CD4-positive, alpha-beta T cell treated with Interleukin-6 for 4 hours (primary cell): ENCODE data around the gene RIPOR3.
A peak's percentile ranks its signal among the peaks of the same experiment; 100 is the strongest.

Experiments used
- DNase-seq: peaks from one replicate; pipeline ENCODE4 v3.0.0-alpha.2; 2020; ENCODE audit warnings: mixed read lengths

The RIPOR3 gene

DNA sequence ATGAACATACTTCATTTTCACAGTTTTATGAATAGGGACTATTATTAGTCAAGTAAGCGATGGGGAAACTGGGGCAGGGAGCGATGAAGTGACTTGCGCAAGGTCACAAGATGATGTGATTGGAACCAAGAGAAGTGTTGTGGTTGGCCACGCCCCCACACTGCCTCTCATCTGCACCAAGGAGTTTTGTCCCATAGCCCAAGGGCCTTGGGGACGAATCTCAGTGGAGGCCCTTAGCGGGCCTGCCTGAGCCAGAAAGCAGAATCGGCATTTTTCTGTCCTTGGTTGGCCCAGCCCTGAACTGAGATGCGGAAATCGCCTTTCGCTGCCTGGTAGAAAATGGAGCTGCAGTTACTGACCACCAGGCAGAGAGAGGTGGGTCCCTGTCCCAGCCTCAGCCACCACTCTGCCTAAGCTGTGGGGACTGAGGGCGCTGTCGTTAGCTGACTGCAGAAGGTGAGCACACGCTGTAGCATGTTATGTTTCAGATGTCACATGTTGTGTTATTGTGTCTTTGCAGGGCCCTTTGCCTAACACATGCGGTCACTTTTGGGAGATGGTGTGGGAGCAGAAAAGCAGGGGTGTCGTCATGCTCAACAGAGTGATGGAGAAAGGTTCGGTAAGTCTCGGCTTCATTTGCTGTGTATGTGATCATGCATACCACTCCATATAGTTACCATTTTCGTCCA, 123.3 kb downstream of the RIPOR3 start:
- no peak for DNase-seq

DNA sequence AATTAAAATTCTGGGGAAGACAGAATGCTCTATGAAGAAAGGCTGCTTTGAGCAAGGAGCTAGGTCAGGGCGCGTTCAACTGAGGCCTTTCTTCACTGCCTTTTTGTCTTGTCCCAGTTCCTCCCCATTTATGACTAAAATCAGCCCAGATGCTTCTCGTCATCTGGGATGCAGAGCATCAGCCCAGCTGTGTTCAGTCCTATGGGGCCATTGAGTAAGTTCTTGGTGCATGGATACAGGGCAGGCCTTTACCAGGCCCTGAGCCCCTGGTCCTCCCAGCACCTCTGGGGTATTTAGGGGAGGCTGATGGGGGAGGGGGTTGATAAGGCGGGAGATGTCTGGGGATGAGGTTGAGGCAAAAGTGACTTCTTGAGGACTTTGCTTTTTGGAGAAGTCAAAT, 125.5 kb downstream of the RIPOR3 start:
- DNase-seq, result no peak

DNA sequence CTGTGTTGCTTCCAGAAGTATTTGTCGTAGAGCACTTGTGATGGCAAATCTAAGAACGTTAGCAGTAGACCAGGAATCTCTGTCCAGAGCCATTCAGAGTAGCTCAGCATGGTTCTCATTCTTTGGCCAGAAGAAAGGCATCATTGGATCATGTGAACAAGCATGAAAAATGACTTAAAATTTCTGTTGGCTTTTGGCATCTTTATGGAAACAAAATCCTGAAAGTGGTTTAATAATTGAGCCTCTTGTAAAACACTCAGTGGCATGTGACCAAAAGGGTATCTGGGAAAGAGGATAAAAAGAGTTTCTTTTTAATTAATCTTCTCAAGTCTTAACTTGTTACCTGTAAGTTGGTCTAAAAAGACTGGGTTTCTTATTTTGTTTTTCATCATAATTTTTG, 126.0 kb downstream of the RIPOR3 start:
- DNase-seq, result no peak

DNA sequence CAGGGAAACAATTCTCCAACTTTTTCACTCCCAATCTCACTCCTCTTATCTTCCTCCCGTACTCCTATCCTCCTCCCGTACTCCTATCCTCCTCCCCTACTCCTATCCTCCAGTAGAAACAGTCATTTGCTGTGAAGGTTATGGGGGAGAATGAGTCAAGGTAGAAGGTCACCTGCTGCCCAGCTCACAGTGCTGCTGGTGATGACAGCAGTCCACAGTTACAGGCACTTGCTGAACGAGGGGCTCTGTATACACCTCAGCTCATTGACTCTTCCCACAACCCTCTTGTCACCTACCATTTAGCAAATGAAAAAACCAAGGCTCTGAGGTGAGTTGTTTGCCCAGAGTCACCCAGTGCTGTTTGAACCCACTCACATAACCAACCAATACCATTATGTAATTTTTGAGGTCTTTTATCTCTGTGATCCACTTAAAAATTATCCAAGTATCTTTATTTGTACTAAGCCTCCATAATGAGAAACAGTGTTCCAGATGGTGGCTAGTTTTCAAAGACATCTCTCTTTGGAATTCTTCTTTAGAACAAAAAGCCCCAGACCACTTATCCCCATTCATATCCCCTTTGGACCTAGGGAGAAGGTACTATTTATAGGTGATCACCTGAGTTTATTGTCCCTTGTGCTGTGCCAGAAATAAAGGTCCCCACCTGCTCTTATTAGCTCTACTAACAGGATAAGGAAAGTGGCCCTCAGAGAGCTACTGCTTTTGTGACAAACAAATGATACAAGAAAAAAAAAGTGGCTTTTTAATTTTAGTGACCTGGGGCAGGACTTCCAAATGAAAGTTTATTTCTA, 128.0 kb downstream of the RIPOR3 start:
- no peak for DNase-seq

DNA sequence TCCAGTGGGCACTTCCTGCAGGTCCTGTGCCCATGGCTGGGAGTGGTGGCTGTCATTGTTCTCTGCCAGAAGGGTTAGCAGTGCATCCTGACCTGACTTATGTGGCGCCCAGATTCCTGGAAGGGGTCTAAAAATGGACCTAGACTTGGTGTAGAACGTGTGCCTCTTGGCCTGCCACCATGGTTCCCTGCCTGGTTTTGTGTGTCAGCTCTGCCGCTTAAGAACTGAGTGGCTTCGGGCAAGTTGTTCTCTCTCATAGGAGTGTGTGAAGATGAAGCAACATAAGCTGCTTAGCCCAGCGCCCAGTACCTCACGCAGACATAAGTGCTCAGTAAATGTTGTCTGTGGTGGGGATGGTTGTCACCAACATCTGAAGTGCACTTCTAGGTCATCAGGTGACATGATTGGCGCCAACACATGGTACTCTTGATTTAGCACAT, 129.1 kb downstream of the RIPOR3 start:
- no peak for DNase-seq

DNA sequence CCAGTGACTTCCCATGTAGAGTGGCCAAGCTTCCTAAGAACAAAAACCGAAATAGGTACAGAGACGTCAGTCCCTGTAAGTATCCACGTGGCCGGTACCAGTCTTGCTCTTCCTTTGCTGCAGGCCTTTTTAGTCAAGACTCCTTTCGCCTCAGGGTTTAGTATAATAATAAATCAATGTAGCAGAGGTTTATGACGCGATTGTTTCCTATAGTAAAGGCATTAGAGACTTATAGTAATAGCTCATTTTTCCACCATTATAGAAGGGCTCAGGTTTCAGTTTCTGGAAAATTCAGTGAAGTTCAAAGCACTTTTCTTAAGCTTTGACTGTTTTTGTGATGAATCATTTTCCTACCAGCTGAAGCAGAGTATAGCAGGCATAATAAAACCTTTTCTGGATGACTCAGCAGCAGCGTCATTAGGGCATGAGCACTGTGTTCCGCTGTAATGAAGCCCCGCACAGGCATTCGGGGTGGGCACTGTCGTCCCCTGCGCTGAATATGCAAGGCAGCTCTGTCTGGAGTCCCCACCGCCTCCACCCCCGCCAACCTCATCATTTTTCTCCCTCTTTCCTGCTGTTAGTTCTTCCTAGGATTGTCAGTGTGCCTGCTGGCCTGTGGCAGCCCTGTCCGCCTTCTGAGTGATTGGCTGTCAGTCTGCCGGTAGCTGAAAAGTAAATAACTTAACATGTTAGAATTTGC, 129.8 kb downstream of the RIPOR3 start:
- DNase-seq, result peak; percentile 52

DNA sequence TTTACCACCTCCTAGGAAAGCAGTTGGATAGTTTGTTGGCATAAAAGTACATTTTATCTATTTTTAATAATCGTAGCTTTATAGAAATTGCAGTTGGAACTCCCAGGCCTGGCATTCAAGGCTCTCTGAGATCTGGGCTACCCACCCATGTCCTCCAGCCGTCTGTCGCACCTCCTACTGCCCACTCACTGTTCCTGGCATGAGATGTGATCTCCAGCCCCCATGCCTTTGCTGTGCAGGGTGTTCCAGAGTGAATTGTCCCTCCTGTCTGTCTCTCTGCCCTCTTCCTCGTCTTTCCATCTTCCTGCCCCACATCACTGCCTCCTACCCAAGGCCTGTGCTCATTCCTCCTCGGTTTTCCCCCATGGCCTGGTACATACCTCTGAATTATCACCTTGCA, 130.5 kb downstream of the RIPOR3 start:
- DNase-seq, result no peak

DNA sequence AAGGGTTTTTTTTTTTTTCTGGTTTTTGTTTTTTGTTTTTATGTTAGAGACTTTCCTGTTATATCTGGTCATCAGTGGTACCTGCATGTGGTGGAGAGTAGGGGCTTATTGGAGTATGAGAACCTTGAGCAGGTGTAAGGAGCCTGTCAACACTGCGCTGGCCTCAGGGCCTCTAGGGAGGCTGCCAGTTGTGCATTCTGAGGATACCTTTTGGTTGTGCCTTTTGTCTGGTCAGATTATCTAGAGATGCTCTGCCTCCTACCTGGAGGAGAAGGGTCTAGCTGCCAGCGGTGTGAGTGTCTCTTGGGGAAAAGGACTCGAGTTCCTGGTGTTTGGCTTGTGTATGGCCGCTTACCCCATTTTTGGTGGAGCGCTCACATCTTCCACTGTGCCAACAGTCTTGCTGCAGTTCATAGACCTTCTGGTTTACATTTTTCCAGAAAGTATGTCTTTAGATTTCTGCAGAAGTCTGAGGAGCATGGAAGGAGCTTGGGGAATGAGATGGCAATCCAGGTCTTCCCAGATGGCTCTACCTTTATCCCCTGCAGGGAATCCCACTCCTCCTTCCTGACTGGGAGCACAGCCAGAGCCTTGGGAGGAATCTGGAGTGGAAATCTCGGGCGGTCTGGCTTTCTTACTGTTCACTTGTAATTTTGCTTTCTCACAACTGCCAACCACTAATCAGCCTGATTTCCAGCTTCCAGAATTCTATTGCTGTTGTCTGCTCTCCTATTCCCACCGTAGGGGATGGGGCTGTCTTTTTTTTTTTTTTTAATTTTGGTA, 131.3 kb downstream of the RIPOR3 start:
- DNase-seq, result no peak

DNA sequence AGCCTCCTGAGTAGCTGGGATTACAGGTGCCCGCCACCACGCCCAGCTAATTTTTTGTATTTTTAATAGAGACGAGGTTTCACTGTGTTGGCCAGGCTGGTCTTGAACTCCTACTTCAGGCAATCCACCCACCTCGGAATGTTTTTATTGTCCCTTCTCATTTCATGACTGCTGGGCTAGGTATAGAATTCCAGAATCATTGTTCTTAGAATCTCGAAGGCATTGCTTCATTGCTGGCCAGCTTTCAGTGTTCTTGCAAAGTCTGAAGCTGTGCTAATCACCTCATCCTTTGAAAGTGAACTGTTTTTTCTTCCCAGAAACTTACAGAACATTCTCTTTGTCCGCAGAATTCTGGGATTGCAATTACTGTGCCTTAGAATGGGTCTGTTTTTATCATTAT, 132.2 kb downstream of the RIPOR3 start:
- no peak for DNase-seq

DNA sequence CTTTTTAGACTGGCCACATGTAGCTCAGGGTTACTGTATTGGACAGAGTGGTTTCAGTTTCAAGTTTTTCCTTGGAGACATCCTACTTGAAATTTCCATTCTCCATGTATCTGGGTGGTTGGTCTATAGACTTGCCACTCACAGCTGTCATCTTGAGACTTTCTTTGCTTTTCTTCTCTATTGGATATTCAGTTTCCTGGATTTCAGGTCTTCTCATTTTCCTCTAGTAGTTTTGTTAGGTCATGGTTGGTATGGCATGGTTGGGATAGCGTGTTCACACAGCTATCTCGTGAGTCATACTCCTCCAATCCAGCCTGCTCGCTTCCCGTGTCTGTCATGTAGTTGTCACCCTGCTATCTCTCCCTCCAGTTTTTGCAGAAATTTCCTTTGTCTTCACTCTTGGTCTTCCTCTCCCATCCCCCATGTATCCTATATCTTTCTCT, 132.8 kb downstream of the RIPOR3 start:
- DNase-seq, result no peak

DNA sequence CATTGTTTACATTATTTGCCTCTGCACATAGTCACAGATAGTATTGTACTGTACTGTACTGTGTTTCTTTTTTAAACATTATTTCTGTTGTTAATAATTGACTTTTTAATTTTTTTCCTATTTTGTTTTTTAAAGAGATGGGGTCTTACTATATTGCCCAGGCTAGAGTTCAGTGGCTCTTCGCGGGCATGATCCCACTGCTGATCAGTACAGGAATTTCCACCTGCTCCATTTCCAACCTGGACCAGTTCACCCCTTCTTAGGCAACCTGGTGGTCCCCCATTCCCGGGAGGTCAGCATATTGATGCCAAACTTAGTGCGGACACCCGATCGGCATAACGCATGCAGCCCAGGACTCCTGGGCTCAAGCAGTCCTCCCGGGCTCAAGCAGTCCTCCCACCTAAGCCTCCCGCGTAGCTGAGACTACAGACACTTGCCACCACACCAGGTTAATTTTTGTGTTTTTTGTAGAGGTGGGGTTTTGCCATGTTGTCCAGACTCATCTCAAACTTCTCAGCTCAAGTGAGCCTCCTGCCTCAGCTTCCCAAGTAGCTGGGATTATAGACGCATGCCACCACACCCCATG, 133.7 kb downstream of the RIPOR3 start:
- no peak for DNase-seq

DNA sequence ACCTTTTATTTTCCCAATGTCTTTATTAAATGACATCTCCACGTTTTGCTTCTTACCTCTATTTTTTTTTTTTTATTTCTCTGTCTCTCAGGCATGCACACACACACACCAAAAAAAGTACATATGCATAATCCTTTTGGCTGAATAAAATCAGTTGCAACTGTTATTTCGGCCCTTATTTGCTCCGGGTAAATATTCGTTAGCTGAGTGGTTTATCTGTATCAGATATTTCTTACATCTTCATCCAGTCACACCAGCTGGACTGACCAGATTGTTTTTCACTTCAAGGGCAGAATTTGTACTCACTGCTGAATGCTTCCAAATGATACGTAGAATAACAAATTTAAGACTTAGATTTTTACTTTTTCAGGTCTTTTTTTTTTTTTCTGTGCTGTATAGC, 135.7 kb downstream of the RIPOR3 start:
- DNase-seq, result no peak

DNA sequence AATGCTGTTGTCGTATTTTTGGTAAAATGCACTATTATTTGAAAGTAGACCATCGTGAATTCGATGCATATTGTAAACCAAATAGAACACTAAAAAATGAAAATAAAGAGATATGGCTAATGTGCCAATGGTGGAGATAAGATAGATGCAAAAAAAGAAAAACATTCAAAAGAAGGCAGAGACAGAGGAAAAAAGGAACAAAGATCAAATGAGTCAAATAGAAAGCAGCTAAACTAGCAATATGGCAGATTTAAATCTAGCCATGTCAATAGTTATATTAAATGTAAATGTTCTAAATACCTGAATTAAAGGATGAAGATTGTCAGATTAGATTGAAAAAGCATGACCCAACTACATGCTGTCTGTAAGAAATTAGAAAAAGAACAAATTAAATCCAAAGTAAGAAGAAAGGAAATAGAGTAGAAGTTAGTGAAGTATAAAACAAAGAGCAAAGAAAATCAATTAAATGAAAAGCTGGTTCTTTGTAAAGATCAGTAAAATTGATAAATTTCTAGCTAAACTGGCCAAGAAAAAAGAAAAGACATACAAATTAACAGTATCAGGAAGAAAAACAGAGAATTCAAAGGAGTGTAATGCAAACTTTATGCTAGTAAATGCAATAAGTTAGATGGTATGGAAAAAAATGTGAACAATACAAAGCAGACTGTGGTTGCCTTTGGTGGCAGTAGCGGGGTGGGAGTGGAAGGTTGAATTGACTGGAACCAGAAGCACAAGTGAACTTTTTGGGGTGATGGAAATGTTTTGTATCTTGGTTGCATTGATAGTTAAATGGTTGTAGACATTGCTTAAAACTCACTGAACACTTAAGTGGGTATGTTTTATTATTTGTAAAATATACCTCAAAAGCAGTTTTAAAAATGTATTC, 136.4 kb downstream of the RIPOR3 start:
- DNase-seq, result no peak

DNA sequence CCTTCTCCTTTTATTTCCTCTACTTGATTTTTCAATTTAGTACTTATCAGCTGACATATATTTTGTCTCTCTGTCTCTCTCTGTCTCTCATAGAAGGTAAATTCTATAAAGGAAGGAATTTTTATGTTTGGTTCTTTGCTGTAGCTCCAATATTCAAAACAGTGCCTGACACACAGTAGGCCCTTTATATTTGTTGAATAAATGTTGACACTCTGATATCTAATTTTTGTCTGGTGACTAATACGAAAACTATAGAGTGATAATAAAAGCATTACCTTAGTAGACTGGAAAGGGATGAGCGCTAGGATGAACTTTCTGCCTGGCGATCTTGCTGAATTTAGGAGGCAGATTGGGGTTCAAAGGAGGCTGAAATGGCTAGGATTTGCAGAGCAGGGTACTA, 138.4 kb downstream of the RIPOR3 start:
- DNase-seq, result no peak

DNA sequence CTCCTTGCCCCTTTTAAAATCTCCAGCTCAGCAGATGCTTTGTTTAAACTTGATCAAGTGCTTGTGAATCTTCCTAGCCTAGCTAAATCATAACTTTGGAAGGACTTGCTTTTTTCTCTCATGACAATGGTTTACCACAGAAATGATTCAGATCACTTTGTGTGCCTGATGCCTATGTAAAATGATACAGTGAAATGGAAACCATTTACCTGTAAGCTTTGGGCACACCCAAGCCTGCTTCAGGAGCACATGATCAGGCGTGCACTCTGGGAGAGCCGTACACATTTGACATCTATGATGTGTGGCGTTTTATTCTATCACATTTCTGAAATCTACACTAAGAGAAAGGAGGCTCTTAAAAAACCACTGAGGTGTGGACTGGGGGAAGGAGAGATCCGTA, 140.1 kb downstream of the RIPOR3 start:
- DNase-seq, result no peak

DNA sequence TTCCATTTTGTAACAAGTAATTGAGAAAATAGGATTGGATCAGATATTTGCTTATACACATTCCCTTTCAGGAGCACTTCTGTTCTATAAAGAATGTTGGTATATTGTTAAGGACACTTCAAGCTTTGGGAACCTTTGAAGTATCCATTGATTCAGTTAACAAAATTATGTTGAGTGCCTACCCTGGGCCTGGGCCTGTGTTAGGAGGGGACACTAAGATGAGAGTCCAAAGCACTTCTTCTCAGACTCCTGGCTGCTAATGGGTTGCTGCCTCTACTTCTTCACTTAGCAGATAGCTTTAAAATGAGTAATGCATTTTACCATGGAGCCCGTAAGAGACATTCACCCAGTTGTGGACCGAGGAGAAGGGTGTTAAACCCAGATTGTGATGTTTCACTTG, 140.8 kb downstream of the RIPOR3 start:
- DNase-seq, result no peak

DNA sequence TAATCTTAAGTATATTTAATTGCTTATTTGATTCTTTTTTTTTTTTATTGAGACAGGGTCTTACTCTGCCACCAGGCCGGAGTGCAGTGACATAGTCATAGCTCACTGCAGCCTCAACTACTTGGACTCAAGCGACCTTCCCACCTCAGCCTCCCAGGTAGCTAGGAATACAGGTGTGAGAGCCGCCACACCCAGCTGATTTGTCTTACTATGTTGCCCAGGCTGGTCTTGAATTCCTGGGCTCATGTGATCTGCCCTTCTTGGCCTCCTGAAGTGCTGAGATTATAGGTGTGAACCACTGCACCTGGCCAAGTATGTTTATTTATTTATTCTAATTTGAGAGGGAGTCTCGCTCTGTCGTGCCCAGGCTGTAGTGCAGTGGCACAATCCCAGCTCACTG, 142.9 kb downstream of the RIPOR3 start:
- DNase-seq, result no peak

DNA sequence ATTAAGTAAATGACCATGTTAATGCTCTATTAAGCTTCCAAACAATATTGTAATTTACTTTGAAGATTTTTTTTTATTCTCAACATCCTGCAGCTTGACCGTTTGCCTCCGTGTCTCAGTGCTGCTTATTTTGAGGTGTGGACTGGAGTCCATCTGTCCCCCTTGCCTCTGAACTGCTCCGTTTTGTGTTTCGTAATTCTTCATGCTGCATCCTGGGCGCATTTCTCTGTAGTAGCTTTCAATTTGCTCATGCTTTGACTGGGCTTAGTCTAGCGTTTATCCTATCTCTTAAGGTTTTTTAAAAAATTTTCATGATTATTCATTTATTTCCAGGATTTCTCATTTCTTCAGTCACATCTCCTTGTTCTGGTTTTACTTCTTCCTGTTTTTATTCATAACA, 143.4 kb downstream of the RIPOR3 start:
- DNase-seq, result no peak

DNA sequence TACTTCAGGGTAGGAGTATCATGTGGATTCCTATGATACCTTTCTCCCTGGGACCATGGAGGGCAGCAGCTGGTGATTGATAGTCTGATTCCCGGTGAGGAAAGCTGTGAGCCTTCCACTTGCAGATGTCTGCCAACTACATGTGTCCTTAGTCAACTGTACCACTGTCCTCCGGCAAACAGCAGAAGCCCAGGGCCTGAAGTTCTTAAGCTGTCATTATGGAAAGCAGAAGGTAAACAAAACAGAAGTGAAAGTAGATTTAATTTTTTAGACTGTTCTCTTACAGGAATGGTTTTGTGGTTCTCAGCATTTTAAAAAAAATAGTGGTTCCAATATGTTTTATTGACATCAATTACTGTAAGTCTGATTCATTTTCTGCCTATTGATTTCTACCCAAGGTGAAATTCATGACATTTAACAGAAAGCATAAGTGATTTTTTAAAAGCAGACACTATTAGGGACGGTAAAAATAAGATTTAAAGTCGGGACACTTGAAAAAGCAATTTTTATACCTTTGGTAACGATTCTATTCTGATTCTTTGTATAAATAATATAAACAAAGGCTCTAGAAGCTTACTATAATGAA, 144.5 kb downstream of the RIPOR3 start:
- DNase-seq, result peak; percentile 41

DNA sequence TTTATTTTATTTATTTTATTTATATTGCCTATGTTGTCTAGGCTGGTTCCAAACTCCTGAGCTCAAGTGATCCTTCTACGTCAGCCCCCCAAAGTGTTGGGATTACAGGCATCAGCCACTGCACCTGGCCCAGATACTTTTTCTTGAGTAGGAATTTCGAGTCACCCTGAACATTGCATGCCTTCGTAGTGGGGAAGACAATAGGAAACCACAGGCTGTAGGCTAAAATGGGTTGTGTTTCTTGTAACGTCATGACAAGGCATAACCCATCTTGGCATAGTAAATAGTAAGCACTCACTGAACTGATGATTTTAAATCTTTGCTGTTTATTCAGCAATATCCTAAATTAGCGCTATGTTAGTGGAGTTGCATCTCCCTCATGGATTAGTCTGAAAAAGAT, 146.2 kb downstream of the RIPOR3 start:
- DNase-seq, result no peak

DNA sequence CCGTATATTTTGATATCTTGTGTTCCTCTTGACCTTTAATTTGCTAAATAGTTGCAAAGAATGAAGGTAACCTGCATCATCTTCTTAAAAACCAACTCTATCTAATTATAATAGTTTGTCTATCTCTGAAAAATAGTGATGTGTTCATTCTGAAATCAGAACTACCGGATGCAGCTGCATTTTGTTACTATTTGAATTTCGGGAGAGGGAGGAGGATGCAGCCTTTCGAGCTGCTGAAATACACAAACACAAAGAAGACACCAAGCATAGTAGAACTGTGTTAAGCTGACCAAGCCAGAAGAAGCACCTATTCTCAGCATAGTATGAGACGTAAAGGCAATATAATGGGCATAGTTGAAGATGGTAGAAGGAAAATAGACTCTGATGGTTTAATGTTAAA, 148.0 kb downstream of the RIPOR3 start:
- no peak for DNase-seq
